ENCODE measurements around the gene TP53I13. TPM values are rescaled to one million over a fixed set of nuclear protein-coding genes. Genes with fewer than 3 reads are reported as not detected.
"Not testable (repeated sequence)": the region's sequence is repeated elsewhere in the genome, so short reads cannot be mapped to it uniquely, and the experiment has no call there.

The TP53I13 gene
- total RNA-seq, 4 donors from 2014 or later, result 119 to 188 (median 152) TPM

DNA sequence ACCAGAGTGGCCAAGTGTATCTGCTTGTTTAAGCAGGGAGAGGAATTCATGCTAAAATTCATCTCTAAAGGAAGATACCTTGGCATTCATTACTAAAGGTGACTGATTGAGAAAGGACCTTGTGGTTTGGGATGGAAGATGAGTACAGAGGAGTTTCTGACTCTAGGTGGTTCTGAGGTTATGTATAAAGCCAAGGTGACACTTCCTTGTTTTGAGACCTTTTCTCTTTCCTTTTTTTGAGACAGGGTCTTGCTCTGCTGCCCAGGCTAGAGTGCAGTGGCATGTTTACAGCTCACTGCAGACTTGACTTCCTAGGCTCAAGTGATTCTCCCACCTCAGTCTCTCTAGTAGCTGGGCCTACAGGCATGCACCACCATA, 10.8 kb upstream of the TP53I13 start:
- Histone ChIP-seq H3K4me1 (peaks cover 0 to 10% (median 5%) of the 10 kb centered on the region in 4 donors), H3K36me3 (peaks cover 4 to 38% (median 6%) of the 10 kb centered on the region in 3 donors), H3K27me3 (no peaks in the 10 kb centered on the region), H3K27ac (no peak overlapping the region), H3K9me3 (no peaks in the 10 kb centered on the region), H3K4me3 (no peak overlapping the region)
- no peak for DNase-seq (ENCODE audit: low spot score in 2 of 2)
- TF ChIP-seq EP300 (IDR thresholded peaks at IDR 0.05), result no peak
- TF ChIP-seq, protein P1, sequence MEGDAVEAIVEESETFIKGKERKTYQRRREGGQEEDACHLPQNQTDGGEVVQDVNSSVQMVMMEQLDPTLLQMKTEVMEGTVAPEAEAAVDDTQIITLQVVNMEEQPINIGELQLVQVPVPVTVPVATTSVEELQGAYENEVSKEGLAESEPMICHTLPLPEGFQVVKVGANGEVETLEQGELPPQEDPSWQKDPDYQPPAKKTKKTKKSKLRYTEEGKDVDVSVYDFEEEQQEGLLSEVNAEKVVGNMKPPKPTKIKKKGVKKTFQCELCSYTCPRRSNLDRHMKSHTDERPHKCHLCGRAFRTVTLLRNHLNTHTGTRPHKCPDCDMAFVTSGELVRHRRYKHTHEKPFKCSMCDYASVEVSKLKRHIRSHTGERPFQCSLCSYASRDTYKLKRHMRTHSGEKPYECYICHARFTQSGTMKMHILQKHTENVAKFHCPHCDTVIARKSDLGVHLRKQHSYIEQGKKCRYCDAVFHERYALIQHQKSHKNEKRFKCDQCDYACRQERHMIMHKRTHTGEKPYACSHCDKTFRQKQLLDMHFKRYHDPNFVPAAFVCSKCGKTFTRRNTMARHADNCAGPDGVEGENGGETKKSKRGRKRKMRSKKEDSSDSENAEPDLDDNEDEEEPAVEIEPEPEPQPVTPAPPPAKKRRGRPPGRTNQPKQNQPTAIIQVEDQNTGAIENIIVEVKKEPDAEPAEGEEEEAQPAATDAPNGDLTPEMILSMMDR (IDR thresholded peaks at IDR 0.05), result no peak
- TF ChIP-seq POLR2A (IDR thresholded peaks at IDR 0.05), result no peak

- not testable (repeated sequence) for H3K27ac ChIP-seq; H3K4me3 ChIP-seq; H3K27me3 ChIP-seq; H3K9me3 ChIP-seq; DNase-seq (ENCODE audit: low spot score in 2 of 2)
- peaks cover 4 to 42% (median 6%) of the 10 kb centered on the region in 3 donors for H3K36me3 ChIP-seq
- H3K4me1 ChIP-seq, result peaks cover 0 to 14% (median 5%) of the 10 kb centered on the region in 4 donors
- 92 to 96% methylated on average over 5 of the region's 5 CpGs for WGBS, 2 donors
Measured at GRCh38 chr17:29558139-29558538, 10.4 kb upstream of the TP53I13 start.

DNA sequence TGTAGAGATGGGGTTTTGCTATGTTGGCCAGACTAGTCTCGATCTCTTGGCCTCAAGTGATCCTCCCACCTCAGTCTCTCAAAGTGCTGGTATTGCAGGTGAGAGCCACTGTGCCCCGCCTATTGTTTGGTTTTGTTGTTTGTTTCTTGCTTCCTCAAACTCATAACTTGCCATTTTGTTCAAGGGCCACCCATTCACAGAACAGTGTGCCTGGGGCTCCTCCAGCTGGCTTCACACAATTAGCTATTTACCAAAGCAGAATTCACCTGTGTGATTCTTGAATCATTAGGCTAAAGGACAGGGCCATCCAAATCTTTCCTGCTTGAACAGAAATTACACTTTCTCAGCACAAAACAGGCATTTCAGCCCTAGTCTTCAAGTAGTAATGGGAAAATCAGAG, 8.9 kb upstream of the TP53I13 start:
- no peak overlapping the region for H3K4me3 ChIP-seq
- 88 to 98% methylated on average over 2 of the region's 2 CpGs for WGBS, 2 donors

GRCh38 chr17:29560316-29560715, 8.2 kb upstream of the TP53I13 start:
- 61 to 75% methylated on average over 6 of the region's 6 CpGs for WGBS, 2 donors

More for the DNA sequence above, 8.9 kb upstream of the TP53I13 start:
- DNase-seq (ENCODE audit: low spot score in 2 of 2), result no peak
- Histone ChIP-seq H3K36me3 (peaks cover 4 to 42% (median 6%) of the 10 kb centered on the region in 3 donors), H3K9me3 (no peaks in the 10 kb centered on the region), H3K27me3 (no peaks in the 10 kb centered on the region), H3K4me1 (peaks cover 0 to 27% (median 12%) of the 10 kb centered on the region in 4 donors), H3K27ac (peak overlapping the region in 1 of 4 donors; percentile 59)
- TF ChIP-seq, protein P1 (IDR thresholded peaks at IDR 0.05), result no peak
- no peak for TF ChIP-seq EP300 (IDR thresholded peaks at IDR 0.05)
- TF ChIP-seq POLR2A (IDR thresholded peaks at IDR 0.05), result no peak

DNA sequence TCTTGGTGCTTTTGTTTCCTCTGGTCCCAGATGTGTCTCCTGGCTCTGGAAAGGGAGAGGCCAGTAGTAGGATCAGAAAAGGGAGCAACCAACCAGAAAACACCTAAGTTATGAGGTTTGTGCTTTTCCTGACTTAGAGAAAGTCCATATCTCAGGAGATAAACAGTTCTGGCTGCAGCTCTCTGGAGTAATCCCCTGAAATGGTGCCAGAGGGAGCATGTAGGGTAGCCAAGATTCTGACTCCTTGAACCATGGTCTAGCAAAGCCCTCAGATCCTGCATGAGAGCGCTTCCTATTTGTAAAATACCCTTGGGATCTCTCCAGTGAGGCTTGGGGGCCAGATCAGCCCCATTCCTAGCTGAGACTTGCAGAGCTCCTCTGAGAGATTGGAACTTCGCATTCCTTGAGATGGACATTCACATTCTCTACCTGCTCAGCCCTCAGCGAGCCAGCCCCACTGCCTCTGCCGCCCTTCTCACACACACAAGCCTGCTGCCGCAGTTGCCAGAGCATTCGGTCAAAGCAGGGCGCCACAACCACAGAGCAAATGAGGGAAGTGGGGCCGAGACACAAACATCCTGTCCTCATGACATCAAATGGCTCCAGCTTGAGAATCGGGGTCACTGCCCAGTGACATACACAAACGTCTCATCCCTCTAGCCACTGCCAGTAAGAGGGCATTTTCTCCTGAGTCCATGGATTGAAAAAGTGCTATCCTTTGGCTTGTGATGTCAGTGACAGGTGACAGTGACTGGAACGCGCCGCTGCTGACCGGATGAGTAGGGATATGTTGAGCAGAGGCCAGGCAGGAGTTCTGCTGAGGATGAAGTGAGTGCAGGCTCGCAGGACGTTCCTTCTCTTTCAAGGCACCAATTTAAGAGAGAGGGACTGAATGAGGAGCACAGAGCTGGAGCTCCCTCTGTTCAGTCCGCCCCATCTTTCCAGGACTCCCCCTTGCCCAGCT, 6.7 kb upstream of the TP53I13 start:
- Histone ChIP-seq H3K4me3 (no peak overlapping the region), H3K9me3 (no peaks in the 10 kb centered on the region), H3K27ac (peak overlapping the region in 2 of 4 donors; percentile 30 to 37), H3K4me1 (peaks cover 0 to 41% (median 23%) of the 10 kb centered on the region in 4 donors), H3K36me3 (peaks cover 4 to 42% (median 6%) of the 10 kb centered on the region in 3 donors), H3K27me3 (no peaks in the 10 kb centered on the region)
- TF ChIP-seq EP300 (IDR thresholded peaks at IDR 0.05) (peak in 1 of 2 donors; percentile 19), POLR2A (IDR thresholded peaks at IDR 0.05) (no peak)
- TF ChIP-seq, protein P1 (IDR thresholded peaks at IDR 0.05), result no peak
- no peak for DNase-seq (ENCODE audit: low spot score in 2 of 2)
- WGBS, 2 donors, result 74 to 81% methylated on average over 14 to 17 of the region's 17 CpGs

More at GRCh38 chr17:29560316-29560715, 8.2 kb upstream of the TP53I13 start:
- peak overlapping the region in 3 of 4 donors; percentile 30 to 59 (median 48) for H3K27ac ChIP-seq
- no peak overlapping the region for H3K4me3 ChIP-seq
- no peak for DNase-seq (ENCODE audit: low spot score in 2 of 2)
- H3K9me3 ChIP-seq, result no peaks in the 10 kb centered on the region
- peaks cover 0 to 33% (median 18%) of the 10 kb centered on the region in 4 donors for H3K4me1 ChIP-seq
- no peaks in the 10 kb centered on the region for H3K27me3 ChIP-seq
- H3K36me3 ChIP-seq, result peaks cover 4 to 42% (median 6%) of the 10 kb centered on the region in 3 donors
- TF ChIP-seq POLR2A (IDR thresholded peaks at IDR 0.05) (no peak), EP300 (IDR thresholded peaks at IDR 0.05) (no peak)
- TF ChIP-seq, protein P1 (IDR thresholded peaks at IDR 0.05), result no peak

Data from tibial nerve (tissue), 4 donors.